T-helper 1 cell treated with Interleukin-12 subunit alpha and Interleukin-12 subunit beta and Interleukin-4 antibody, amounts not matched to agents 30 ng/mL and 1 ng/mL, for 36 hours (primary cell): Measurements from ENCODE around the gene OBSCN. TPM values are rescaled to one million over a fixed set of nuclear protein-coding genes. Genes with fewer than 3 reads are reported as not detected.
"Not testable (repeated sequence)": the region's sequence is repeated elsewhere in the genome, so short reads cannot be mapped to it uniquely, and the experiment has no call there.

Source experiments
- intact Hi-C: fragments of 100-400 bp; cut with micrococcal nuclease; formaldehyde crosslinking; loops from one replicate; pipeline ENCODE4 v1.15.1; 2024
- total RNA-seq: library from RNA; stranded (reverse); gene quantifications from 2 replicates; pipeline ENCODE4 v1.2.3, GENCODE V29; 2022

OBSCN gene
- total RNA-seq, 1 donor from 2014 or later = 15.4 TPM

DNA sequence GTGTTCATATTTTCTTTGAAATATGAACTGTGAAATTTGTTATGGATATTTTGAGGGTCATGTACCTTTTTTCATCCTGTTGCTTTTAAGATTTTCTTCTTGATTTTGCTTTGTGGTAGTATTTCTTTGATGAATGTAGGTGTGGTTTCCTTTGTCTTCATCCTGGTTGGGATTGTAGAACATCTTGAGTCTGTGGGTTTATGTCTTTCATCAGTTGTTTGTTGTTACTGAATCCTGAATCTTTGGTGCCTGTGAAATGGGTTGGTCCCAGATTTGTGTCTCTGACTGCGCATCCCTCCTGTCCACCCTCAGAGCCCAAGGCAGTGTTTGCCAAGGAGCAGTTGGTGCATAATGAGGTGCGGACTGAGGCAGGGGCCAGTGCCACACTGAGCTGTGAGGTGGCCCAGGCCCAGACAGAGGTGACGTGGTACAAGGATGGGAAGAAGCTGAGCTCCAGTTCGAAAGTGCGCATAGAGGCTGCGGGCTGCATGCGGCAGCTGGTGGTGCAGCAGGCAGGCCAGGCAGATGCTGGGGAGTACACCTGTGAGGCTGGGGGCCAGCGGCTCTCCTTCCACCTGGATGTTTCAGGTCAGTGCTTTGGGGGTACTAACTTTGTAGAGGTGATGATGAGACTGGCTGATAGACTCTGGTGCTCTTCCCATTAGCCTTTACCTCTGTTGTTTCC, 38.5 kb downstream of the OBSCN start:
- intact Hi-C loops = no loop called here

DNA sequence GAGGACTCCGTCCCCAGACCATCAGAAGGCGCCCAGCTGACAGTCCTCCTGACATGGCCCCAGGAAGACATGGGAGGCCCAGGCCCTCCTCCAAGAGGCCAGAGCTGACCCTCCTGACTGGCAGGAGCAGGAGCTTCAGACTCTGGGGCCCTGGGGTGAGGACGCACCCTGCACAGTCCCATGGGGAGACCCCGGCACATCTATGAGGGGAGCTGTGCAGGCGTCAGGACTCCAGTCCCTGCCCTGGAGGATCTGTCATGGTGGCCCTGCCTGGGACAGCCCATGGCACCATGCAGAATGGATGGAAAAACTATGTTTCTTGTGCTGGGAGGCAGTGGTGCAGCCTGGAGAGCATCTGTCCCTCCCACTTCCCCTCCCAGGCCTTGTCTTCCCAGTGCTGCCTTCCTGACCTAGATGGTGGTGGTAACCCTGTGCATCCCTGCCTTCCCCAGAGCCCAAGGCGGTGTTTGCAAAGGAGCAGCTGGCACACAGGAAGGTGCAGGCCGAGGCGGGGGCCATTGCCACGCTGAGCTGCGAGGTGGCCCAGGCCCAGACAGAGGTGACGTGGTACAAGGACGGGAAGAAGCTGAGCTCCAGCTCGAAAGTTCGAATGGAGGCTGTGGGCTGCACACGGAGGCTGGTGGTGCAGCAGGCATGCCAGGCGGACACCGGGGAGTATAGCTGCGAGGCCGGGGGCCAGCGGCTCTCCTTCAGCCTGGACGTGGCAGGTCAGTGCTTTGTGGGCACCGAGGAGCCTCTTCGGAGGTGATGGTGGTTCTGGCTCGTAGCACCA, 41.9 kb downstream of the OBSCN start:
- intact Hi-C loops = no loop called here

GRCh38 chr1:228252476-228252875, 44.6 kb downstream of the OBSCN start:
- intact Hi-C loops = not testable (repeated sequence)

GRCh38 chr1:228256626-228257375, 49.0 kb downstream of the OBSCN start:
- intact Hi-C loops = no loop called here

DNA sequence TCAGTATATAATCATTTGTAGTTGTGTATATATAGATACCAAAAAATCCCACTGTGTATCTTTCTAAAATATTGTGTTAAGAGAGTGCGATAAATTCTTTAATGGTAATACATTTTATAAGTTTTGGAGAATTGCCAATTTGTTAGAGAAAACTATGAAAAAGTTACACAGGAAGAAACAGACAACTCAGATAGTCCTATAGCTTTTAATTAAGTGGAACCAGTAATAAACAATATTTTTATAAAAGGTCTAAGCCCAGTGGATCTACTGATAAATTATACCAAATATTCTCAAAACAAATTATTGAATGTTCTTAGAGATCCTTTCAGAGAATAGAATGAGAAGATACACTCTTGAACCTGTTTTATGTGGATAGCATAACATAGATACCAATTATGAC, 50.6 kb downstream of the OBSCN start:
- intact Hi-C loops = no loop called here

- intact Hi-C loops = no loop called here
Observed at GRCh38 chr1:228259368-228259894, 51.6 kb downstream of the OBSCN start.

DNA sequence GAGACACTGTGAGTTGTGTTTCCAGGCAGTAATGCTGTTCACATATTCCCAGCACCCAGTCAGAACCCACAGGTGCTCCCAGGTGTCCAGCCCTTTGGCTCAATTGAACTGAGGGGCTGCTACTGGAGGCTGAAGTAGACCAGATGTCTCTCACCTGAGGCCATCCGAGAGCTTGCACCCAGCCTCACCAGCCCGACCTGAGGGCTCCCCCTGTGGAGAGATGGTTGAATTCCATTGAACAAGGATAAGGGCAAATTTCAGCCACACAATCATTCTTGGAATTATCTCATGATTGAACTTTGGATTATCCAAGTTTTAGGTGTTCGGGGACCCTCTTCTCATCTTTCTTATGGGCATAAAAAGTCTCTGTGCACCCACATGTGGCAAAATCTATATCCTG, 52.1 kb downstream of the OBSCN start:
- intact Hi-C loops = no loop called here

GRCh38 chr1:228261706-228262105, 53.9 kb downstream of the OBSCN start:
- intact Hi-C loops = no loop called here

DNA sequence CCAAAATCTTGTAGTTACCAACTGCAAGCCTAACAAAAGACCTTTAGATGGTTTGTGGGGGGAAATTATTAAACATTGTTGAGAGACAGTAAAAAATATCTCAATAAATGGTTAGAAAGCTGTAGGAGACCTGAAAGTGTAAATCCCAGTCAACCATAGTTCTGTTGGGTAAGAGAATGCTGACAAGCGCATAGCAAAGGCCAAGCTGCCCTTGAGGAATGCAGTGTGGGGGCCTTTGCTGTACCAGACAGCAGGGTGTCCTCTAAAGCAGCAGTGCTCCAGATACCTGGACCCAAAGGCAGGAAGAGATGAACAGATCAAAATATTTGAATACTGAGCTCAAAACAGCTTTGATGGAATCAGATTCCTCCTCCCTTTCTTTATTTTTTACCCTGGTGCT, 54.6 kb downstream of the OBSCN start:
- intact Hi-C loops = no loop called here

DNA sequence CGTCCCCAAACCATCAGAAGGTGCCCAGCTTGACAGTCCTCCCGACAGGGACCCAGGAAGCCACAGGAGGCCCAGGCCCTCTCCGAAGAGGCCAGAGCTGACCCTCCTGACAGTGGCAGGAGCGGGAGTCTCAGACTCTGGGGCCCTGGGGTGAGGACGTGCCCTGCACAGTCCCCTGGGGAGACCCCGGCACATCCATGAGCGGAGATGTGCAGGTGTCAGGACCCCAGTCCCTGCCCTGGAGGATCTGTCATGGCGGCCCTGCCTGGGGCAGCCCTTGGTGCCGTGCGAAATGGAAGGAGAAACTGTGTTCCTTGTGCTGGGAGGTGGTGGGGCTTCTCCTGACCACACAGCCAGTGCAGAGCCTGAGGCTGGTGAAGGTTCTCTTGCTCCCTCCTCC, 55.8 kb downstream of the OBSCN start:
- intact Hi-C loops = no loop called here

DNA sequence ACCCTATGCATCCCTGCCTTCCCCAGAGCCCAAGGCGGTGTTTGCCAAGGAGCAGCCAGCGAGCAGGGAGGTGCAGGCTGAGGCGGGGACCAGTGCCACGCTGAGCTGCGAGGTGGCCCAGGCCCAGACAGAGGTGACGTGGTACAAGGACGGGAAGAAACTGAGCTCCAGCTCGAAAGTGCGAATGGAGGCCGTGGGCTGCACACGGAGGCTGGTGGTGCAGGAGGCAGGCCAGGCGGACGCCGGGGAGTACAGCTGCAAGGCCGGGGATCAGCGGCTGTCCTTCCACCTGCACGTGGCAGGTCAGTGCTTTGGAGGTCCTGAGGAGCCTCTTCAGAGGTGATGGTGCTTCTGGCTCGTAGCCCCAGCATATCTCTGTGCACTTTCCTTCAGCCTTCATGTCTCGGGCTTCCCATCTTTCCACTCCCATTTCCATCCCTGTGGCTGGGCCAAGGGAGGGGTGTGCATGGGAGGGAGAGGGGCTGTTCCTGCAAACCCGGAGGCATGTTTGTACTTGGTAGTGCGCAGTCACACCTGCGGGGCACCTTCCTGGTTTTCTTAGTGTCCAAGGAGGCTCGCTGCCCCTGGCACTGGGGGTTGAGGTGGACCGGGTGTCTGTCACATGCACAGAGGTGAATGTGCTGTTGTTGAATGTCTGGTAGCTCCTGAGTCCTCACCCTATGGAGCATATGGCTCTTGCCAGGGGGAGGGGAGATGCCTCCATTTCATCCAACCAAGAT, 56.4 kb downstream of the OBSCN start:
- intact Hi-C loops = no loop called here

GRCh38 chr1:228265167-228265566, 57.3 kb downstream of the OBSCN start:
- intact Hi-C loops = no loop called here

DNA sequence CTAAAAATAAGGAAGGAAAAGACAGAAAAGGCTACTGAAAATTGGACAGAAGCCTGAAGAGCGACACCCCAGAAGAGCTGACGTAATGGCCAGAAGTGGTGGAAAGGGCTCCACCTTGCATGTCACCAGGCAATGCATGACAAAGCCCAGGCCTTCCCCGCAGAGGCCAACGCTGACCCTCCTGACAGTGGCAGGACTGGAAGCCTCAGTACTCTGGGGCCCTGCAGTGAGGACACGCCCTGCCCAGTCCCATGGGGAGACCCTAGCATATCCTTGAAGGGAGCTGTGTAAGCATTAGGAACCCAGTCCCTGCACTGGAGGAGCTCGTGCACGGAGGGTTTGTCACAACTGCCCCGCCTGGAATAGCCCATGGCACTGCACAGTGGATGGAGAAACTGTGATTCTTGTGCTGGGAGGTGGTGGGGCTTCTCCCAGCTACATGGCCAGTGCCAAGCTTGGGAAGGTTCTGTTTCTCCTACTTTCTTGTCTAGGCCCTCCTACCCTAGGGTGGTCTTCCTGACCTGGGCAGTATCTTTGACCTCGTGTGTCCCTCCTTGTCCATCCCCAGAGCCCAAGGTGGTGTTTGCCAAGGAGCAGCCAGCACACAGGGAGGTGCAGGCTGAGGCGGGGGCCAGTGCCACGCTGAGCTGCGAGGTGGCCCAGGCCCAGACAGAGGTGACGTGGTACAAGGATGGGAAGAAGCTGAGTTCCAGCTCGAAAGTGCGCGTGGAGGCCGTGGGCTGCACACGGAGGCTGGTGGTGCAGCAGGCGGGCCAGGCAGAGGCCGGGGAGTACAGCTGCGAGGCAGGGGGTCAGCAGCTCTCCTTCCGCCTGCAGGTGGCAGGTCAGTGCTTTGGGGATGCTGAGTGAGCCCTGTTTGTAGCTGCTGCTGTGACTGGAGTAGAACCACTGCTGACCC, 60.4 kb downstream of the OBSCN start:
- intact Hi-C loops = no loop called here

DNA sequence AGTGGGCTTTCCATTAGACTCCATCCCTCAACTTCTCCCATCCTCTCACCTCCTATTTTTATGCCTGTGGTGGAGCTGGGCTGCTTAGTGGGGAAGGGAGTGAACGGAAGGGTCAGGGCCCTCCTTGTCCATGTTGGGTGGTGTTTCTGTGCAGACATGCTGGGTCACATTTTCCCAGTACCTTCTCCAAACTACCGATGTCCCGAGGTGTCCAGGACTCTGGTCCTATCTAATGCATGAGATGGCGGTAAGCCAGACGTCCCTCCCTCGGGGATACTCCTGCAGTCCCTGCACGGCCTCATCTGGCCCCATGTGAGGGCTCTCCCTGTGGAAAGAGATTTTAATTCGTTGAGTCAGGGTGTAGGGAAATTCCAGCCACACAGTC, 61.0 kb downstream of the OBSCN start:
- intact Hi-C loops = no loop called here

GRCh38 chr1:228269431-228269830, 61.6 kb downstream of the OBSCN start:
- intact Hi-C loops = not testable (repeated sequence)

DNA sequence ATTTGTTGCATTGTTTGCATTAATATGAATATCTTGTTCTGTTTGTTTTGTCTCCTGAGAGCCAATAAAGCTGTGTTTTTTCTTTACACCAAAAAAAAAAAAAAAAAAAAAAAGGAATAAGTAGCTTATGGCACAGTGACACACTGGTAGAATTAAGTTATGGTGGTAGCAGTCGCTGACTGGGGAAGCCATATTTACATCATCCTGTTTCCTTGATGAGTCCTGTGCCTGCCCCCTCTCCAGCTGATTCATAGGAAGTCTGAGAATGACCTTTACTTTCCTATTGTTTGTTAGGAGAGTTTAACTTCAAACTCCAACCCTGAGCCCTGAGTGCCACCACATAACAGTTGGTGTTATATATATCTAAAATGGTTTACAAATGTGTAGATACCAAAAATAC, 62.2 kb downstream of the OBSCN start:
- intact Hi-C loops = no loop called here

DNA sequence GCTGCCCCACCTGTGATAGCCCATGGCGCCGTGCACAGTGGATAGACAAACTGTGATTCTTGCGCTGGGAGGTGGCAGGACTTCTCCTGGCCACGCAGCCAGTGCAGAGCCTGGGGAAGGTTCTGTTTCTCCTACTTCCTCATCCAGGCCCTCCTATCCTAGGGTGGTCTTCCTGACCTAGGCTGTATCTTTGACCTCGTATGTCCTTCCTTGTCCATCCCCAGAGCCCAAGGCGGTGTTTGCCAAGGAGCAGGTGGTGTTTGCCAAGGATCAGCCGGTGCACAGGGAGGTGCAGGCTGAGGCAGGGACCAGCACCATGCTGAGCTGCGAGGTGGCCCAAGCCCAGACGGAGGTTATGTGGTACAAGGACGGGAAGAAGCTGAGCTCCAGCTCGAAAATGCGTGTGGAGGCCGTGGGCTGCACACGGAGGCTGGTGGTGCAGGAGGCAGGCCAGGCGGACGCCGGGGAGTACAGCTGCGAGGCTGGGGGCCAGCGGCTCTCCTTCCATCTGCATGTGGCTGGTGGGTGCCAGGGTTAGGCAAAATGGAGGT, 63.9 kb downstream of the OBSCN start:
- intact Hi-C loops = no loop called here

DNA sequence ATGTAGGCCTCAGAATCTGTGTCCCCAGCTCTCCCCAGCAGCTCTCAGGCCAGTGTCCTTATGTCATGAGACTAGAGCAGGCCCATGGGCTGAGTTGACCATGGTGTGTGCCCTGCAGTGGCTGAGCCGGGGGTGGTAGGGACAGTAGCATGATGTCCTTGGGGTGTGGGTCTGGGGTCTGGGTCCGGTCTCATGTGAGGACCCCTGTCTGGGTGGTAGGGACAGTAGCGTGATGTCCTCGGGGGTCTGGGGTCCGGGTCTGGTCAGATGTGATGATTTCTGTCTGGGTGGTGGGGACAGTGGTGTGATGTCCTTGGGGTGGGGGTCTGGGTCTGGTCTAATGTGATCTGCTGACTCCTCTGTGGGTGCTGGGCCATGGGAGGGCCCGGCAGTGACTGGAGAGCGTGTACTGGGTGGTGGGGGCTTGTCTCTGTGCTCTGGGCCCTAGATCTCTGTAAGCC, 64.5 kb downstream of the OBSCN start:
- intact Hi-C loops = no loop called here

DNA sequence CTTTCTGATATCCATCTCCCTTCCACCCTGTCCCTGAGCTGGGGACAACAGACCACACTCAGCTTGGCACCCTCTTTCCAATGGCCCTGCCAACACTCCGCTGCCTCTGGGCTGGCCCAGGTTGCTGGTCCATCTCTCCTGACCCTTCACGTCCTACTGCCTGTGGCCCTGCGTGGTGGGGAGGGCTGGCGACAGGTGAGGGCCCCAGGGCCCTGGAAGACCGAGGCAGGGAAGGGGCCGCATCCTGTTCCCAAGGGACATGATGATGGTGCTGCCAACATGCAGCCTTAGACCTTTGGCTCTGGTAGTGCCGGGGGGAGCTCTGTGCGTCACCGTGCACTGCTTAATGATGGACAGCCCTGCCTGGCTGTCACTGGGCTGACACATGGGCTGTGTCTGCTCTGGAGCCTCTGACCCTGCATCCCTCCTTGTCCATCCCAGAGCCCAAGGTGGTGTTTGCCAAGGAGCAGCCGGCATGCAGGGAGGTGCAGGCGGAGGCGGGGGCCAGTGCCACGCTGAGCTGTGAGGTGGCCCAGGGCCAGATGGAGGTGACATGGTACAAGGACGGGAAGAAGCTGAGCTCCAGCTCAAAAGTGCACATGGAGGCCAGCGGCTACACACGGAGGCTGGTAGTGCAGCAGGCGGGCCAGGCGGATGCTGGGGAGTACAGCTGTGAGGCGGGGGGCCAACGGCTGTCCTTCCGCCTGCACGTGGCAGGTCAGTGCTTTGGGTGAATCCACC, 65.2 kb downstream of the OBSCN start:
- intact Hi-C loops = no loop called here
